Body of pancreas (tissue), 4 donors: ENCODE measurements around the gene PPP6R1.

Experiments
- POLR2A ChIP-seq, 3 donors: fragments of 450-650 bp; IDR thresholded peaks; one replicate each; pipeline ENCODE4 v1.6.1; 2016; ENCODE audit warnings: antibody characterized with exemption in 3 of 3, mild to moderate bottlenecking in 2 of 3
- TF ChIP-seq, protein P1 (sequence below), 7 experiments: fragments of 450-650 bp in 4 of 7; fragments of 200-600 bp in 3 of 7; sonication (generic) in 3 of 7; IDR thresholded peaks; one replicate each; pipeline ENCODE4 v1.5.1; 2016 to 2019; ENCODE audit warnings: antibody characterized with exemption in 7 of 7

DNA sequence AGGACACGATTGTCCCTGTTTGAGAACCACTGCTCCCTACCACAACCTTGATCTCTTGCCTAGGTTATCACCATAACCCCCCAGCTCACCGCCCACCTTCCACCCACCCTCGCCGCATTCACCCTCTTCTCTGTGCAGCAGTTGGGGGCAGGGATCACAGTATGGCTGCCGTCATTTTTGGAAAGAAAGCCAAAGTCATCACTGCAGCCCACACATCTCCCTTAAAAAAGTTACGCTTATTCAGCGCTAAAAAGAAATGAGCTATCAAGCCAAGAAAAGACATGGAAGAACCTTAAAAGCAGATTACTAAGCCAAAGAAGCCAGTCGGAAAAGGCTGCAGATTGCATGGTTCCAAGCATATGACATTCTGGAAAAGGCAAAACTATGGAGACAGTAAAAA is 10.5 kb upstream of the PPP6R1 start:
- TF ChIP-seq, protein P1, sequence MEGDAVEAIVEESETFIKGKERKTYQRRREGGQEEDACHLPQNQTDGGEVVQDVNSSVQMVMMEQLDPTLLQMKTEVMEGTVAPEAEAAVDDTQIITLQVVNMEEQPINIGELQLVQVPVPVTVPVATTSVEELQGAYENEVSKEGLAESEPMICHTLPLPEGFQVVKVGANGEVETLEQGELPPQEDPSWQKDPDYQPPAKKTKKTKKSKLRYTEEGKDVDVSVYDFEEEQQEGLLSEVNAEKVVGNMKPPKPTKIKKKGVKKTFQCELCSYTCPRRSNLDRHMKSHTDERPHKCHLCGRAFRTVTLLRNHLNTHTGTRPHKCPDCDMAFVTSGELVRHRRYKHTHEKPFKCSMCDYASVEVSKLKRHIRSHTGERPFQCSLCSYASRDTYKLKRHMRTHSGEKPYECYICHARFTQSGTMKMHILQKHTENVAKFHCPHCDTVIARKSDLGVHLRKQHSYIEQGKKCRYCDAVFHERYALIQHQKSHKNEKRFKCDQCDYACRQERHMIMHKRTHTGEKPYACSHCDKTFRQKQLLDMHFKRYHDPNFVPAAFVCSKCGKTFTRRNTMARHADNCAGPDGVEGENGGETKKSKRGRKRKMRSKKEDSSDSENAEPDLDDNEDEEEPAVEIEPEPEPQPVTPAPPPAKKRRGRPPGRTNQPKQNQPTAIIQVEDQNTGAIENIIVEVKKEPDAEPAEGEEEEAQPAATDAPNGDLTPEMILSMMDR (IDR thresholded peaks at IDR 0.05): no peak
- no peak for TF ChIP-seq POLR2A (IDR thresholded peaks at IDR 0.05)
